GM18907 (cell line): ENCODE data around the gene NHLRC2.
"Not testable (repeated sequence)": the region's sequence is repeated elsewhere in the genome, so short reads cannot be mapped to it uniquely, and the experiment has no call there.

ENCODE experiments used
- ATAC-seq: cut with Tn5 transposase; IDR thresholded peaks from one replicate; pipeline ENCODE4 v1.9.1; 2021; ENCODE audit warnings: mild to moderate bottlenecking, moderate library complexity; ENCODE audit not compliant: unreplicated experiment

Gene NHLRC2

GRCh38 chr10:113937258-113937657 is 82.8 kb downstream of the NHLRC2 start:
- ATAC-seq: no peak

GRCh38 chr10:113937756-113938155 is 83.3 kb downstream of the NHLRC2 start:
- ATAC-seq: no peak

DNA sequence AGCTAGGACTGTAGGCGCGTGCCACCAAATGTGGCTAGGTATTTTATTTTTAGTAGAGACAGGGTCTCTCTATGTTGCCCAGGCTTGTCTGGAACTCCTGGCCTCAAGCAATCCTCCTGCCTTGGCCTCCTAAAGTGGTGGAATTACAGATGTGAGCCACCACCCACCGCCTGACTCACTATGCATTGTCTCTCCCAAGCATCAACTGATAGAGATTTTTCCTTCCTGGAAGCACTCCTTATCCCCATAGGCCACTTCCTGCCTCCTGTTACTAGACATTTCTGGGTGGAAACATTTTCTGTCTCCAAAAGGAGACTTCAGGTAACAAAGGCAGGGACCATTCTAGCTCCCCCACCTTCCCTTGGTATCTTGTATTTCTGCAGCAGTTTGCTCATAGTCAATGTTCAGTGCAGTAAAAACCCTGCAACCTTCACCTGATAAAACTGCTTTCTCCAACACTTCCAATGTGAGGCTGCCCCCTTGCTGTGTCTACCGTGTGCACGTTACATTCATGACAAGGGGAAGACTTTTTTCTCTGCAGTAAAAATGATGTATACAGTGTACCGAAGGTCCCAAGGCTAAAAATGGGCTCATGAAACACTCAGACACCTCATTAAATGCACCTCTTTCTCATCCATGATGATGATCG is 84.9 kb downstream of the NHLRC2 start:
- ATAC-seq: no peak

- no peak for ATAC-seq
These were observed 86.7 kb downstream of the NHLRC2 start for GRCh38 chr10:113941140-113941539.

- ATAC-seq: not testable (repeated sequence)
These were observed 88.7 kb downstream of the NHLRC2 start for GRCh38 chr10:113943196-113943595.

DNA sequence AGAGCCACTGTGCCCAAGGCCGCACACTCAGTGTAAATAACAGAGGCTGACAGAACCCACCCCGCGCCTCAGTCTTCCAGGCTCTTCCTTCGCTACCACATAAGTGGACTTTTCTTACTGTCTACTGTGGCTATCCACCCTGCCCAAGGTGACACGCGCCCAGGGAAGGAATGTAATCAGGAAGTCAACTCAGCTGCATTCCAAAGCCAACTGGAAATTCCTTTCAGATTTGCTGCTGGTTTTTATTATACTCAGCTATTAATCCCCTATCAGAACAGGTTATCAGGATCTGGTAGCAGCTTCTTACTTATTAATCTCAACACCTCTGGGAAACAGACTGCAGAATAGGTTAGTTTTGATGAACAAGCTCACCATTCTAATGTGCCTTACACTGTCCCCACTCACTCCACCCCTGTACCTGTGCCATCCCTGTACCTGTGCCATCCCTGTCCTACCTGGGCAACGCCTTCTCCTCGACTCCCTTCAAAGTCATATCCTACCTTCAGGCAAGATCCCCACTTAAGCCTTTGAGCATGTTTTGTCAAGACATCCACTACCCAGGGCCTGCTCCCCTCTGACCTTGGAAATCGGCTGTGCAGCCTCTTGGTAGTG is 90.7 kb downstream of the NHLRC2 start:
- ATAC-seq: no peak

DNA sequence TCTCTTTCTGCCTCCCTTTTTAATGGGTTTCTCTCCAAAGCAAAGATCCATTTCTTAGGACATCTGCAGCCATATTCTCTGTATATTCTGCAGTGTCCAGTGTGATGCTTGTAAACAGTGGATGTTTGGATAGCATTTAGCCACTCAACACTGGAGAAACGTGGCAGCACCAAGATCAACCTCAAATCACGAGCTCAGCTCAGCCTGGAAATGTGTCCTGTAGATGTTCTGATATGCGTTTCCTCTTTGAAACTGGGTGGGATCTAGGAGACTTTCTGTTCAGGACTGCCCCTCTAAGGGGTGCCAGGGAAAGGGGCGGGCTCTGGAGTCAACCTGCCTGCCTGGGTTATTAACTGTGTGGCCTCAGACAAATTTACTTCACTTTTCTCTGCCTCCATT is 91.2 kb downstream of the NHLRC2 start:
- no peak for ATAC-seq

- ATAC-seq: no peak
These were observed 93.0 kb downstream of the NHLRC2 start for GRCh38 chr10:113947184-113948041.

DNA sequence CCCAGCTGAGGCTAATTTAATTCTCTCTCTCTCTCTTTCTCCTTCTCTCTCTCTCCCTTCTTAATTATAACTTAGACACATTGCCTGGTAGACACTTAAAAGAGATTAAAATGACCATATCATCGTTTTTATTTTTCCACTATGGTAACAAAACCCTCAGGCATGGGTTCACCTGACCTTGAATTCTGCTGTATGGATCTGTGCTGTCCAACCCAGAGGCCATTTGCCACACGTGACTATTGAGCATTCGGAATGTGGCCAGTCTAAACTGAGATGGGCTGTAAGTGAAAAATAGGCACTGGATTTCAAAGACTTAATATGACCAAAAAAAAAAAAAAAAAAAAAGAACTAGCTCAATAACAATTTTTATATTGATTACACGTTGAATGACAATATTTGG is 93.6 kb downstream of the NHLRC2 start:
- ATAC-seq: no peak

GRCh38 chr10:113950268-113950667 is 95.8 kb downstream of the NHLRC2 start:
- no peak for ATAC-seq

DNA sequence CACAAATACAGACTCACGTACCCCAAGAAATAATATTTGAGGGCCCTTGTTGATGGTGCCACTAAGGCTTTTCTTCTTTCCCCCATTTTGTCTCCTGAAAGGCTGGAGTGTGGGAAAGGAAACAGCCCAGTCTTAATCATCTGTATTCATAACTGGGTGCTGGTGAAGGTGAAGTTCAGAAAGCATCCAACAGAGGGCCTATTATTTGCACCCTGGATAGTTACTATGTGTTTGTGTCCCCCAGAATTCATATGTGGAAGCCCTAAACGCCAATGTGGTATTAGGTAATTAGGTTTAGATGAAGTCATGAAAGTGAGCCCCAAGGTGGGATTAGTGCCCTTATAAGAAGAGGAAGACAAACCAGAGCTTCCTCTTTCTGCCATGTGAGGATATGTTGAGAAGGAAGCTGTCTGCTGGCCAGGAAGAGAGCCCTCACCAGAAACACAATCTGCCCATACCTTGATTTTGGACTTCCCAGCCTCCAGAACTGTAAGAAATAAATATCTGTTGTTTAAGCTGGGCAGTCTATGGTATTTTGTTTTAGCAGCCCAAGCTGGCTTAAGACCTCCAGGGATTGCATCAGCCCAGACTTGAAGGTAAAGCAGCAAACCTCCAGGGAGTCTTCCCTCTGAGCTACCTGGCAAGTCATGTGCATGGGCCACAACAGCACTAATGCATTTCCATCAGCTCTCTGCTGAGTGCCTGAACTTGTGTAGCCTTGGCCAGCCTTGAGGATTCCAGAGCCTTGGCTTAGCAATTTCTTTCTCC is 99.2 kb downstream of the NHLRC2 start:
- no peak for ATAC-seq

GRCh38 chr10:113954409-113954808 is 99.9 kb downstream of the NHLRC2 start:
- ATAC-seq: no peak

DNA sequence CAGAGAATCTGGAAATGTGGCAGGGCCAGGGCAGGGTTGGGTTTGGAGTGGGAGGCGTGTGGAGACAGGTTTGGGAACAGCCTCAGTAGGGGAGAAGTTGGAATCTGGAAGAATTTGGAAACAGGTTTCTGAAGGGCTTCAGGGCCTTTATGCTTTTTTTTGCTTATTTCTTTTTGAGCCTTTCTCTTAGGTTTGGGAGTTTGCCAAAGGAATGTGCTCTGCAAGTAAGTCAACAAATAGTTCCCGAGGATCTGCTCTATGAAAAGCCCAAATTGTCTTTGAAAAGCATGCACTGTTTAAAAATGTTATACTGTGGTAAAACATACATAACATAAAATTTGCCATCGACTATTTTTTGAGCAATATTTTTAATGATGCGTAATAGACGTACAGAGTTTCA is 102.6 kb downstream of the NHLRC2 start:
- ATAC-seq: no peak

GRCh38 chr10:113958631-113959382 is 104.3 kb downstream of the NHLRC2 start:
- ATAC-seq: peak; percentile 2

DNA sequence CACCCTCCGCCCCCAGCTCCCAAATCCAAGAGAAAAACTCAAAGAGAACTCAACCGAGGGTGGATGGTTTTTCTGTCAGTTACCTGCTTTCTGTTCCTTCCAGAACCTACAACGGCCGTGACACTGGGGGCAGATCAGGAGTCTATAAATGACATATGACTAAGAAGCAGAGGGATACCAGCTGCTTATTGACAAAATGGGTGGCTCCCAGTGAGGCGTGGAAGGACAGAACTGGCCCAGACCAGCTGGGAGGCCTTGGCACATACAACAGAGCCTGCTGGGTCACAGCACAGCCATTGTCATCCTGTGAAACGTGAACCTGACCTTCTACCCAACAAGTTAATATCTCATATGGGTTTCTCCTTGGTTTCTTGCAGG is 104.9 kb downstream of the NHLRC2 start:
- ATAC-seq: peak; percentile 67

GRCh38 chr10:113960617-113961181 is 106.2 kb downstream of the NHLRC2 start:
- ATAC-seq: peak; percentile 57

GRCh38 chr10:113961182-113962031 is 106.9 kb downstream of the NHLRC2 start:
- peak; percentile 71 for ATAC-seq

- ATAC-seq: no peak
These were observed 110.6 kb downstream of the NHLRC2 start for GRCh38 chr10:113965077-113965476.

DNA sequence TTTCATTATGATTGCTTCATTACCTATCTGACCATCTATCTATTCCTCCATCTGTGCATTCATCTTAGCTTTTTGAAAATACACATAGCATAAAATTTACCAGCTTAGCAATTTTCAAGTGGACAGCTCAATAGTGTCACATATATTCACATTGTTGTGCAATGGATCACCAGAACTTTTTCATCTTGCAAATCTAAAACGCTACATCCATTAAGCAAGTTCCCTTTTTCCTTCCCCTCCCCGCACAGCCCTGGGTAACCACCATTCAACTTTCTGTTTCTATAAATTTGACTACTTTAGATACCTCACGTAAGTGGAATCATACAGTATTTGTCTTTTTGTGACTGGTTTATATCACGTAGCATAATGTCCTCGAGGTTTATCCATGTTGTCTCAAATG is 111.2 kb downstream of the NHLRC2 start:
- ATAC-seq: peak; percentile 31
